DOHH2 (cell line): ENCODE results near the gene LYPD3.

Experiments used
- H3F3A ChIP-seq: fragments of 200-600 bp; sonication (generic), shearing (Covaris generic); 2 replicates; pipeline ENCODE4 v1.6.0; 2016; ENCODE audit warnings: antibody characterized with exemption, mild to moderate bottlenecking; ENCODE audit not compliant: control insufficient read depth, insufficient read depth
- H3K27ac ChIP-seq: fragments of 200-600 bp; sonication (generic); 2 replicates; pipeline ENCODE4 v1.5.1; 2014; ENCODE audit warnings: low read depth, mild to moderate bottlenecking, low read length, moderate library complexity
- H3K27me3 ChIP-seq: fragments of 200-600 bp; sonication (generic); 2 replicates; pipeline ENCODE4 v1.6.1; 2014; ENCODE audit warnings: mild to moderate bottlenecking, low read length, mixed read lengths; ENCODE audit not compliant: control insufficient read depth
- H3K36me3 ChIP-seq: fragments of 200-600 bp; sonication (generic); 2 replicates; pipeline ENCODE4 v1.6.1; 2014; ENCODE audit warnings: mild to moderate bottlenecking, low read length, moderate library complexity, mixed read lengths; ENCODE audit not compliant: control insufficient read depth
- H3K4me1 ChIP-seq: fragments of 200-600 bp; sonication (generic); 2 replicates; pipeline ENCODE4 v1.6.1; 2014; ENCODE audit warnings: mild to moderate bottlenecking, low read length, mixed read lengths; ENCODE audit not compliant: control insufficient read depth
- H3K4me2 ChIP-seq: fragments of 200-600 bp; sonication (generic); 2 replicates; pipeline ENCODE4 v1.6.0; 2014; ENCODE audit warnings: mild to moderate bottlenecking, low read length, moderate library complexity
- H3K4me3 ChIP-seq: fragments of 200-600 bp; sonication (generic); 2 replicates; pipeline ENCODE4 v1.5.1; 2014; ENCODE audit warnings: mild to moderate bottlenecking, low read length, mixed read lengths
- H3K79me2 ChIP-seq: fragments of 200-600 bp; sonication (generic); 2 replicates; pipeline ENCODE4 v1.6.1; 2014; ENCODE audit warnings: mild to moderate bottlenecking, low read length, mixed read lengths; ENCODE audit not compliant: control insufficient read depth
- H3K9me2 ChIP-seq: fragments of 200-600 bp; sonication (generic); replicated peaks from 2 replicates; pipeline ENCODE4 v1.6.1; 2014; ENCODE audit warnings: mild to moderate bottlenecking, low read length, mixed read lengths; ENCODE audit not compliant: control insufficient read depth
- H3K9me3 ChIP-seq: fragments of 200-600 bp; sonication (generic); 2 replicates; pipeline ENCODE4 v1.6.1; 2014; ENCODE audit warnings: antibody characterized with exemption, low read length, mixed read lengths; ENCODE audit not compliant: control insufficient read depth, insufficient read depth
- H4K20me1 ChIP-seq: fragments of 200-600 bp; sonication (generic); 2 replicates; pipeline ENCODE4 v1.6.0; 2014; ENCODE audit warnings: low read depth, mild to moderate bottlenecking, antibody characterized with exemption, low read length, moderate library complexity; ENCODE audit not compliant: control insufficient read depth, insufficient read depth
- CTCF ChIP-seq: fragments of 200-600 bp; sonication (generic); IDR thresholded peaks from one replicate; pipeline ENCODE4 v1.5.1; 2014; ENCODE audit warnings: antibody characterized with exemption, mild to moderate bottlenecking, low read depth, low read length; ENCODE audit not compliant: poor library complexity, severe bottlenecking
- EZH2phosphoT487 ChIP-seq: fragments of 200-600 bp; sonication (generic); IDR thresholded peaks from 2 replicates; pipeline ENCODE4 v1.6.1; 2017; ENCODE audit warnings: borderline replicate concordance, mild to moderate bottlenecking, antibody characterized with exemption, low read length, moderate library complexity, mixed read lengths

Gene LYPD3

DNA sequence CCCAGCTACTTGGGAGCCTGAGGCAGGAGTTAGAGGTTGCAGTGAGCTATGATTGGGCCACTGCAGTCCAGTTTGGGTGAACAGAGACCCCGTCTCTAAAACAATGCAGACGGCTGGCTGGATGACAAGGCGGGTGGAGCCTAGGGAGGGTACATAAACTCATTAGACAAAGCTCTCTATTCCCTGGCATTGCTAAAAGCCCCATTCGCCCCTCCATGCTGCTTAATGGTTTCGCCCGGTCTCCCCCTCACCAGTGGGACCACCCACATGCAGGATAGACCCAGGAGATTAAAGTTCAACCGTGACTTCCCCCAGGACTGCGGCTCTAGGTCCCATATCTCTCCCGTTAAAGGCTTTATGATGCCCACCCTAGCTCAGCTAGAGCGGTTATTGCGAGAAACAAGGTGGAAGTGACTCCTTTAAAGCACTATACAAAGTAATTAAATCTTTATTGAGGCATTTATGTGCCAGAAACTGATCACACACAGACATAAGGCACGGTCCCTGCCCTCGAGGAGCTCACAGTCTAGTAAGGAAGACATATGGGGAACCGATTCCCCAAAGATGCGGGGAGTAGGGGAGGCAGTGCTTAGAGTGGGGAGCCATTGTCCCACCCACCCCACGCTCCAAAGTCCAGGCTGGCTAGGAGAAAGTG is 4.9 kb downstream of the LYPD3 start:
- TF ChIP-seq EZH2phosphoT487: no peak
- no peak for TF ChIP-seq CTCF
- no peak overlapping the region for H3K4me2 ChIP-seq
- no peak overlapping the region for H3K4me3 ChIP-seq
- H4K20me1 ChIP-seq: no peaks in the 10 kb centered on the region
- H3K27me3 ChIP-seq: no peaks in the 10 kb centered on the region
- H3K9me3 ChIP-seq: no peaks in the 10 kb centered on the region; the same call in 1 of the 2 replicates
- H3K9me2 ChIP-seq: no peaks in the 10 kb centered on the region
- H3K27ac ChIP-seq: no peak overlapping the region
- H3K79me2 ChIP-seq: no peaks in the 10 kb centered on the region
- no peaks in the 10 kb centered on the region for H3K36me3 ChIP-seq
- H3F3A ChIP-seq: no peaks in the 10 kb centered on the region
- H3K4me1 ChIP-seq: peaks cover 7% of the 10 kb centered on the region

- no peak overlapping the region for H3K4me2 ChIP-seq
- H4K20me1 ChIP-seq: no peaks in the 10 kb centered on the region
- no peaks in the 10 kb centered on the region for H3K79me2 ChIP-seq
- H3K4me3 ChIP-seq: no peak overlapping the region
- no peaks in the 10 kb centered on the region for H3K27me3 ChIP-seq
- H3K27ac ChIP-seq: no peak overlapping the region
- H3F3A ChIP-seq: no peaks in the 10 kb centered on the region
- H3K9me2 ChIP-seq: no peaks in the 10 kb centered on the region
- no peaks in the 10 kb centered on the region; the same call in 1 of the 2 replicates for H3K9me3 ChIP-seq
- TF ChIP-seq EZH2phosphoT487: no peak
- TF ChIP-seq CTCF: no peak
- no peaks in the 10 kb centered on the region for H3K36me3 ChIP-seq
- H3K4me1 ChIP-seq: no peaks in the 10 kb centered on the region
Observed at GRCh38 chr19:43457809-43458208, 7.6 kb downstream of the LYPD3 start.

- Histone ChIP-seq H3K79me2 (no peaks in the 10 kb centered on the region), H3F3A (no peaks in the 10 kb centered on the region), H3K9me2 (no peaks in the 10 kb centered on the region), H3K27ac (no peak overlapping the region), H3K4me2 (no peak overlapping the region), H3K4me3 (no peak overlapping the region), H3K36me3 (no peaks in the 10 kb centered on the region), H3K4me1 (no peaks in the 10 kb centered on the region), H3K9me3 (no peaks in the 10 kb centered on the region), H4K20me1 (no peaks in the 10 kb centered on the region), H3K27me3 (no peaks in the 10 kb centered on the region)
- TF ChIP-seq EZH2phosphoT487: no peak
- no peak for TF ChIP-seq CTCF
Observed at GRCh38 chr19:43455321-43456113, 9.9 kb downstream of the LYPD3 start.
